Stimulated activated CD4-positive, alpha-beta T cell treated with anti-CD3 and anti-CD28 coated beads, Interleukin-12 subunit alpha, Interleukin-12 subunit beta, amount 100 ng/mL, for 48 hours (primary cell): ENCODE results near the gene WFDC5.
"Not testable (repeated sequence)": the region's sequence is repeated elsewhere in the genome, so short reads cannot be mapped to it uniquely, and the experiment has no call there.

Experiments used
- DNase-seq, 3 donors: peaks; one replicate each; pipeline ENCODE4 v3.0.0-alpha.2; 2020; ENCODE audit warnings: low read depth in 2 of 3, low spot score in 1 of 3

WFDC5 gene

DNA sequence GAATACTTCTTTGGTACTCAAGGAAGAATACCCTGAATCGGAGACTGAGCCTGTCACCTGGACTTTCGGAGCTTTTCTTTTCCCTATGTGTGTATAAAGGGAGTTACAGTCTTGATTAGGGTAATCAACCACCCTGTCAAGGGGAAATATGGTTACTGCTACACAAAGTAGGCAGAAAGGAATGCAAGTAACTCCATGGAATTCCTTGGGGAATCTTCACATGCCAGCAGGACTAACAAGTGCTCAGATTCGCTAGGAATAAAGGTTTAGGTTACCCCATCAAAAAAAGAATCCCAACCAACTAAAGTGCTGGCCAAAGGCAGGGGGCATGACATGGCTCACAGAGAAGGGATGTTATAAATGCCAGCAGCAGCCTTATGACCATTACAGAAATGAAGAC, 24.5 kb downstream of the WFDC5 start:
- no peak for DNase-seq

DNA sequence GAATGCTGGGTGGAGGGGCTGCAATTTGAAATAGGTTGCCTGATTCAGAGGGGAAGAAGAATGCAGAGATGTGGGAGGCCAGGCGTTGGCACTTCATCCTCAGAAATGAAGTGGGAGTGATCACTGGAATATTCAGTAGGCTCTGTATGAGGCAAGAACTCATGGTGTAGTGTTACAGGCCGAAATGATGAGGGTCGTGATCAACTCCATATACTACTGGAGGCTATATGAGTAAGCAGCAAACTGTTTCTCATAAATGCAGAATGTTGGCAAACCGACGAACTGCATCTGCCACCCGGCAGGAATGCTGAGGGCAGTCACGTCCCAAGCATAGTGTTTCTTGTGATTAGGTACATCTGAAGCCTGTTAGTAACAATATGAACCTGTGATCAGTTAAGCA, 26.7 kb downstream of the WFDC5 start:
- no peak for DNase-seq

DNA sequence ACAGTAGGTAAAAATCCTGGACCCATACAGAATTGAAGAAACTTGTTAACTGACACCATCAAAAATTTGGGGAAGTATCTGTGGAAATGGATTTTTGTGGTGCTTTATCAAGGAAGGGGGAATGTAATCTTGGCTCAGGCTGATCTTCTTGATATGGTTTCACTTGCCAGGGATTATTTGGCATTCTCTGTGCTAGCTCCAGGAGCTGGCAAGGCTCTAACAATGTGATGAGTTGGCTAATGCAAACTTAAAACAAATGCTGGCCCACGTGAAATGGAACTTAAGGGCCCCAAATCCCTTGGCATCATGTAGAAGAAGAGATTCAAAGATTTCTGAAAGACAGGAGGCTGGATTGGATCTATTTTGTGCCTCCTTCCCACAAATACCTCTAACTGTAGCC, 27.2 kb downstream of the WFDC5 start:
- no peak for DNase-seq

DNA sequence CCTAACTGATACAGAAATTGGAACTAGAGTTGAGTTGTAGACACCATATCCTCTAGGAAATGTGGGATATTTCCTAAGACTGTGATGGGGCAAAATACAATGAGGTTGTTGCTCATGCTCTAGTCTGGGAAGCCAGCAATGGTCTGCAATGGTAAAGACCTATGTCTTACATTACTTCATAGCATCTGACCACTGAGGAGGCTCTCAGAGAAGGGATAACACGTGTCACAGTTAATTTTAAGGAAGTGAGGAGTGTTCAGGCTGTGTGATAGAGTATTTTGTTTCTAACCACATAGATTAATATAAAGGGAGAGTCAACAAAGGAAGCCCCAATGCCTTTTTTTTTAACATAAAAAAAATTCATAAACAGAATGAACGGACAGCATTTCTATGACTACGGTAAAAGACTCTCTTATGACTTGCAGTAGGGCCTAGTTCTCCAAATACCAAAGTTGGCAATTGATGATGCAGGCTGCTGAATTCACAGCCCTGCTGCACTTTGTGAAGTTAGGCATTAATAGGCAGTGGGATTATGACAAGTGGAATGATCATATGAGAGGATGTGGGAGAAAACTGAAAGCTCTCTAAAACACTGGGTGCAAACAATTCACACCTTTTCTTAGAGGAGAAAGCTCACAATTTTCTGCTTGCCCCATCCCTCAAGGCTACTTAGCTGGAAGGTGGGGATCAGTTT, 27.7 kb downstream of the WFDC5 start:
- DNase-seq: no peak

DNA sequence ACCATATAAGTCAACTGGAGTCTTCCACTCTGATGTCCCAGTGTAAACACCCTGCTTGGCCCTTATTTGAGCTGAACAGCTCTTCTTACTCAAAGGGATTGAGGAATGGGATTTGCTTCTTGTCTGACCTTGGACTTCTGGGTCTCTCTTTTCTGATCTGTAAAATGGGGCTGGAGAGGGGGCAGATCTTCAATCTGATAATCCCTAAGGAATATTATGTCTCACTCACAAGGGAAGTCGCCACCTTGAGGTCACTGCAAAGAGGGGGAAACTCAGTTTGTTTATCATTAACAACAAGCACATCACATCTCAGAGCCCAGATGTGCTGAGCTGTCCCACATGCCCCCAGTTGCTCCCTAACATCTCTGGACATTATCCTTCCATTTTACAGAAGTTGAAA, 29.1 kb downstream of the WFDC5 start:
- DNase-seq: no peak

DNA sequence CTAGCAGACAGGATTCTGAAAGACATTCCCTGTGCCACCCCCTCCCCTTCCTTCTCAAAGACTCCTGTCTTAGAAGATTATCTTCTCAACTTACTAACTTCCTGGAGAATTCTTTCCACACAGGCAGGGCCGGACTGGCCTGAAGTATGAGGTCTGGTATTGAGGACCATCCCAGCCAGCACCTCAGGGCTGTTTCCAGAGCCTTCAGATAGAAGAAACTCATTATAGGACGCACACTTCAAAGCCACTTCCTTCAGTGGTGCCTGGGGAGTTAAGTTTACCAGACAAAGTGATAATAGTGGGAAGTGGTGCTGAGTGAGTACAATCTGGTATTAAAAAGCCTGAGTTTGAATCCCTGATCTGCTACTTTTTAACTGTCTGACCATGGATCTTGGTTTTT, 29.7 kb downstream of the WFDC5 start:
- no peak for DNase-seq

DNA sequence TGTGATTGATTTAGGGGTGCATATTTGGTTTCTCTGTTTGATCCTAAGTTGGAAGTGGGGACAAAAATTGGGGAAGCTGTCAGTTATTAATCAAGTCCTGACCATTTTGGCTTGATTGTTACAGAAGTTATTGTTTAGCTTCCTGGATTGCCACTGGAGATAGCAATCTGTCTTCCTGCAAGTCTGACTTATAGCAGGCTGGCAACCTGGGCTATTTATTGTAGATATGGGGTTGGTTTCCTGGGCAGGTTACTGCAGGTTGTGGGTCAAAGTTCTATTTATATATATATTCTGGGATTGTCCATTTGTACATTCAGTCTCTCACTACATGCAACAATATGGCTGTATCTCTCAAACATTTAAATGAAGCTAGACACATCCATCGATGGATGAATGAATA, 31.8 kb downstream of the WFDC5 start:
- no peak for DNase-seq

DNA sequence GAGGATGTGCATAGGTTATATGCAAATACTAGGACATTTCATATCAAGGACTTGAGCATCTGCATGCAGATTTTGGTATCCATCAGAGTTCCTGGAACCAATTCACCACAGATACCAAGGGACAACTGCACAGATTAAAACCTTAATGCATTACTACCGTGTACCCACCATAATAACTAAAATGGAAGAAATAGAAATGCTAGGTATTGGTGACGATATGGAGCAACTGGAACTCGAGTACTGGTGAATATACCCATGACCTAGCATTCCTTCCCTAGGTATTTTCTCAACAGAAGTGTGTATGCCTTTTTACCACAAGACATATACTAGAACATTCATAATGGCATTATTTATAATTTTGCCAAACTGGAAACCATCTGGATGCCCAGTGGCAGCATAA, 32.5 kb downstream of the WFDC5 start:
- DNase-seq: no peak

DNA sequence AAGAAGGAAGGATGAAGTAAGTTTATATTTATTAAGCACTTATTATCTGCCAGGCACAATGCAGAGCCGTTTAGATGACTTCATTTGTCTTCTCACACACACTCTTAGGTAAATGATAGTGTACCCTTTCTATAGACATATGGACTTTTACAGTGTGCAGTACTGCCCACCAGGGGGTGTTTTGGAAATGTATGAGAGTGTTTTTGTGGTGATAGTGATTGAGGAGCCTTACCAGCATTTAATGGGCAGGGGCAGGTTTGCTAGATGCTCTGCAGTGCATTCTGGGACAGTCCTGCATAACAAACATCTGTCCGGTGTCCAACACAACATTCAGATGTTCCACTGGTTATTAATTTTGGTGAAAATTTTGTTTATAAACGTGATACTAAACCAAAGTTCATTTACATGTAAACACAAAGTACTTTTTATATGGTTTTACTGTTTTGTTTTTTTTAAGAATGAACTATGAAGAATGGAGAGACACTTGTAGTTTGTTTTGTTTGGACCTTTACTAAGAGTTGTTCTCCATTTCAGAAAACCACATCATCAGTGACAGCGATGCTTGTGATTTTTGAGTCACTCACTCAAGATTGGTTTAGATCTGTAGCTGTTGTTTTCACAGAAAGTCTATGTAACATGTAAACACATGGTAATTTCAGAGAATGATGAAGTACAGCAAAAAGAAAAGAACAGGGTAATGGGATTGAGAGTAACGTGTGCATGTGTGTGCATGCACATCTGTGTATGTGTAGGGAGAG, 33.9 kb downstream of the WFDC5 start:
- no peak for DNase-seq

DNA sequence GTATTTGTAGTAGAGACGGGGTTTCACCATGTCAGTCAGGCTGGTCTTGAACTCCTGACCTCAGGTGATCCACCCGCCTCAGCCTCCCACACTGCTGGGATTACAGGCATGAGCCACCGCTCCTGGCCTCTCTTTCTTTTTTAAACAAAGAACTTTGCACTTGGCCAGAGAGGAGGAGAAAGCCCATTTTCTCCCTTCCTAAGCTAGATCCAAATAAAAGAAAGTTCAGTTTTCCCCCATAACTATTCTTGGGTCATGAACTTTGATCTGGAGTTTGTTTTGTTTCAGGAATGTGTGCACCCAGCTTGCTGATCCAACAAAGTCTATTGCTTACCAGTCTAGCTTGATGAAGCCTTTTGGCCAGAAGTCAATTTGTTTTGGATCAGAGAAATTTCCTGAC, 37.4 kb downstream of the WFDC5 start:
- DNase-seq: no peak

DNA sequence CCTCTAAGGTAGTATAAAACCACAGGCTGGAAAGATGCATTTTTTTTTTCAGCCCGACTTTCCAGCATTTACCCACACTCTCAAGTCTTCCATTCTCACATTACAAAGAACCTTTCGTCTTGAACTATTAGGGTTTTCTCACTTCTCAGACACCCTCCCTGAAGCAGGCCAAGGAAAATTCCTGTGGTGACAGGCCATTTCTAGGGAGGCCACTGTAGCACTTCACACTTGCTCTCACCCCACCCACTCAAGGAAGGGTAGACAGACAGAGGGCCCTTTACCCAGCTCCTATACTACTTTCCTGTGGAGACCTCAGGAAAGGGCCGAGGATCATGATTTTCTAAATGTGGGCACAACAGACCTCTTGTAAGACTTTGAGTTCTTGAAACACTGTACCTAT, 41.8 kb downstream of the WFDC5 start:
- DNase-seq: no peak

DNA sequence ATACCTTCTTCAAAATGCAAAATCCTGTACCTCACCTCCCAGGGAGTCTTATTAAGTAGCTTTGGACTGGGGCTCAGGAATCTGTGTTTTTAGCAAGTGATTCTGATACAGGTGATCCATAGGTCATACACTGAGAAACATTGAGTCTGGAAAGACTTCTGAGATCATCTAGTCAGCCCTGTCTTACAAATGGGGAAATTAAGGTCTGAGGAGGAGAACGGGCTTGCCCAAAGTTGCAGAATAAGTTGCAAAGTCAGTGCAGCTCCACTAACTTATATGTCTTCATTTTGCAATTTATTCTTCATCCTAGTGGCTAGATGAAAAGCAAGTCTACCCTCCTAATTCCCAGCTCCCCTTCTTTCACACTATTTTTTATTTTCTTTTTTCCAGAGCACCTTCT, 42.9 kb downstream of the WFDC5 start:
- DNase-seq: no peak

DNA sequence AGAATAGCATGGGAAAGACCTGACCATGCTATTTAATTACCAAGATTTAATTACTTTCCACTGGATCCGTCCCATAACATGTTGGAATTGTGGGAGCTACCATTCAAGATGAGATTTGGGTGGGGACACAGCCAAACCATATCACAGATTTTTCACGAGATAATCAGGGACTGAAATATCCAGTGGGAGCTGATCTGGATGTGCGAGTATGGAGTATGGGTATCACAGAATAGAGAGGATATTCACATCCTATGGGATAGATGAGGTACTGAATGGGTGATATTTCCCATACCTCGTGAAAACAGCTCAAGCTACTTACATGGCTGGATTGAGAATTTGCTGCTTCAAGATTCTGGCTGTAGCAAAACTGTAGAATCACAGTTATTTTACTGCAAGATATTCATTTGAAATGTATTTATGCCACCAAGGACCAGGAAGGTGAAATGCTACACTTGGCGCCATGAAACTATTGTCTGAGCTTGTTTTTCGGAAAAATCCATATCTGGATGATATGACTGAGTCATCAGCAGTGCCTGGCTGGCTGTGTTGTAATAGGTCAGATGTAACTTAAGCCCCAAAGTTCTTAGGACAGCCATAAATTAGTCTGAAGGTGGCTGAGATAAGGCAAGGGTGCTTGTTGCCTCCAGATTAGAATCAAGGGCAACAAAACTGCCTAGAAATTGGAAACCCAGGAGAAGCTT, 43.9 kb downstream of the WFDC5 start:
- no peak for DNase-seq

DNA sequence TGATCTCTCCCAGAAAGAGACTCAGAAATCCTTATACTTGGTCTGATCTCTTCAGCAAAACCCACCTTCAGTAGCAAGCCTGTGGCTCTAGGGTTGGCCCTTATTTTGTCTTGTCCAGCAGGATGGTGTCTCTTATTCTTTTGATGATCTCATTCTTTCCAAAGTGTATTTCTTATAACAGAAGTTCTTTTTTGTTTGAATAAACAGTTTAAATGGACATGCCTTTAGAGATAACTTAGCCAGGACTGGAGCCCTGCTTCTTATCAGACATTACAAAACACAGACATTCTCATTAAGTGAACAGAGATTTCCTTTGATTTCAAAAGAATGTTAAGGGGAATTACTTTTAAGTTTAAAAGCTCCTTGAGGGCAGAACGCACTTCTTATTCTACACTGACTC, 45.7 kb downstream of the WFDC5 start:
- no peak for DNase-seq

DNA sequence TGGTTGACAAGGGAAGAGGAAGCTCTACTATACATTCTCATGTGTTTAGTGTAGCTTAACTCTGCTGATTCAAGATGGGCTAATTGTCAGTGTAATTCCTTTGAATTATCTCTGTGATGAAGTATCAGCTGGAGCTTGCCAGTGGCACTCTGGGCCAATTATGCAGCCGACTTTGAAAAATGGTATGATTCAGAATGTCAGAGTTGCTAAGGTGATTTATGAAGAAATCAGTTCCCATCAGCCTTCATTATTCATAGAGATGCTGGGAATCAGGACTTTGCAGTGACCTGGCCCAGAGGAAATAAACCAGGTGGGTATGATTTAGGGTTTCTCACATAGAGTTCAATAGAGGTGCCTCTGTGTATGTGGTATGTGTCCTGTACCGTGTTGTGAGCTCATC, 47.4 kb downstream of the WFDC5 start:
- no peak for DNase-seq

DNA sequence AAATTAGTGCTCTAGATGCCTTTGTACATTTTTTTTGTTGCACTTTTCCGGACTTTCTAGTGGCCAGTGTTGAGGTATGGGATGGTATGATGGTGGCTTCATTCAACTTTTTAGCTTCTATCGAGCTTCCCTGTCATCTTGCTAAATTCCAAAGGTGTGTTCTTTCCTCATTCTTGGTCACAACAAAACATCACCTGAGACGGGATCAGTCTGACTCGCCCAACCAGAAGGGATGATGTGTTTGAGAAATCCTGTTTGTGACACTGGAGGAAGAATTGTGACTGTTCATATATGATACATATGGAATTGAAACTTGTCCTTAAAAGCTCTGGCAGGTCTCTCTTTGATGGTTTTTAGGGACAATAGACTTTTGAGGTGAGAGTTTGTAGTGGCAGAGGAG, 47.9 kb downstream of the WFDC5 start:
- DNase-seq: no peak

DNA sequence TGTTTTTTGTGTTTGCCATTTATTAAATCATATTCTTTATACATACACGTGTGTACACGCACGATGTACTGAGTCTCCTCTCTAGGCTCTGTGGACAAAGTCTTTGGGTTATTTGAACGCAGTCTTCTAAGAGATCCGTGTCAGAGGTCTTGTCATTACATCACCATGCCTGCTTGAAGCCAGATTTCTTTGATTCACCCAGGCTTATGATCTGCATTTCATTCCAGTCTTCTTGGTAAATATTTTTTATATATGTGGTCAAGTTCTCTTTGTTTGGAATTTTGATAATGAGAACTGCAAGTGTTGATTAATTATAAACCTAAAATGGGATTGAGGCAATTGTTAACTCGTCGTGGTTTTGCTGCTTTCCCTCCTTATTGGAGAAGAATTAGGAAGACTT, 48.6 kb downstream of the WFDC5 start:
- DNase-seq: no peak

DNA sequence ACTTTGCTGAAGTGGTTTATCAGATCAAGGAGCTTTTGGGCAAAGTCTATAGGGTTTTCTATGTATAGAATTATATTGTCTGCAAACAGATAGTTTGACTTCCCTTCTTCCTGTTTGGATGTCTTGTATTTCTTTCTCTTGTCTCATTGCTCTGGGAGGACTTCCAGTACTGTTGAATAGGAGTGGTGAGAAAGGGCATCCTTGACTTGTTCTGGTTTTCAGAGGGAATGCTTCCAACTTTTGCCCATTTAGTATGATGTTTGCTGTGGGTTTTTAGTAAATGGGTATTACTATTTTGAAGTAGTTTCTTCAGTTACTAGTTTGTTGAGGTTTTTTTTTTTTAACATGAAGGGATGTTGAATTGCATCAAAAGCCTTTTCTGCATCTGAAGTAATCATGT, 50.2 kb downstream of the WFDC5 start:
- no peak for DNase-seq

DNA sequence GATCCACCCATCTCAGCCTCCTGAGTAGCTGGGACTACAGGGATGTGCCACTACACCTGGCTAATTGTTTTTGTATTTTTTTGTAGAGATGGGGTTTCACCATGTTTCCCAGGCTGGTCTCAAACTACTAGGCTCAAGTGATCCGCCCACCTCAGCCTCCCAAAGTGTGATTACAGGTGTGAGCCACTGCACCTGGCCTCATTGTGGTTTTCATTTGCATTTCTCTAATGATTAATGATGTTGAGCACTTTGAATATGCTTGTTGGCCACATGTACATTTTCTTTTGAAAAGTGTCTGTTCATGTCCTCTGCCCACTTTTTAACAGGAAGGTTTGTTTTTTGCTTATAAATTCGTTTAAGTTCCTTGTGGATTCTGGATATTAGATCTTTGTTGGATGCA, 51.9 kb downstream of the WFDC5 start:
- DNase-seq: not testable (repeated sequence)

DNA sequence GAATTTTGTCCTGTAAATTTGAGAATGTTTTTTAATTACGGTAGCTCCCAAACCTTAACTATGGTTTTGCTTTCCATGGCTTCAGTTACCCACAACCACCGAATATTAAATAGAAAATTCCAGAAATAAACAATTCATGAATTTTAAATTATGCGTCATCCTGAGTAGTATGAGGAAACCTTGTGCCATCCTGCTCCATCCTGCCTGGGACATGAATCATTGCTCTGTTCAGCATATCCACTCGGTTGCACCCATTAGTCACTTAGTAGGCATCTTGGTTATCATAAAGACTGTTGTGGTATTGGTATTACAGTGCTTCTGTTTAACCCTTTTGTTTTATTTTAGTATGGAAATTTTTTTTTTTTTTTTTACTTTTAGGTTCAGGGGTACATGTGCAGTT, 53.7 kb downstream of the WFDC5 start:
- no peak for DNase-seq

DNA sequence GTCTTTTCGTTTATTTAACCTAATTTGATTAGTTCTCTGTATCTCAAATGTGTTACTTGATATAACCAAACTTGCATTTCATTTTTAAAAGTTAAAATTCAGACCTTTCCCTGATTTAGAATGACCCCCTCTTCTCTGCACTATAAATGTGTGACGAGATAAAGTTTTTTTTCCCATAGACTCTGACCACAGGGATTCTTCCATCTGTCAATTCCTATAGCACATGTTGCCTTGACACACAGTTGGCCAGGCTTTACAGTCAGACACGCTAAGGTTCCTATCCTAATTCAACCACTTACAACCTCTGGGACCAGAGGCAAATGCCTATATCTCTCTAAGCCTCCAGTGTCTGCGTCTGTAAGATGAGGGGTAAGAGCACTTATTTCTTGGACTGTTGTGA, 54.7 kb downstream of the WFDC5 start:
- no peak for DNase-seq
